ENCODE measurements around the gene MYH8.

Gene MYH8

DNA sequence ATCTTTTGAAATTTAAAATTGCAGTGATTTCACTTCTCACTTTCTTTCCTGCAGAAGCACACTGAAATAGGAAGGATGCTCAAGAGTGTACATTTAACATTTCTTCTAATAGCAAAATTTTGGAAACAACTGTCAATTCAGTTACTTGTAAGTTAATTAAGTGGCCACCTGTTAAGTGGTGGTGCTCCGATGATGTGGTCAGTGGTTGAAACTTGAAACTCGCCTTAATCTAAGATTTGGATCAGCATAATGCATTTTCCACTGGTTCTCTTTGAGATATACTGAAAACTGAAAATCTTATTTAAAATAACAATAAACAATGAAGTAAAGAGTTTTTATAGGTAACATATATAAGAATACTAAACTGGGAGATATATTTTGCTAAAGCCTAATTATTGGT, 7.0 kb upstream of the MYH8 start:
- H3K27me3 ChIP-seq (ENCODE audit: insufficient read depth, poor library complexity, severe bottlenecking) = no peaks in the 10 kb centered on the region
- TF ChIP-seq, protein P1, sequence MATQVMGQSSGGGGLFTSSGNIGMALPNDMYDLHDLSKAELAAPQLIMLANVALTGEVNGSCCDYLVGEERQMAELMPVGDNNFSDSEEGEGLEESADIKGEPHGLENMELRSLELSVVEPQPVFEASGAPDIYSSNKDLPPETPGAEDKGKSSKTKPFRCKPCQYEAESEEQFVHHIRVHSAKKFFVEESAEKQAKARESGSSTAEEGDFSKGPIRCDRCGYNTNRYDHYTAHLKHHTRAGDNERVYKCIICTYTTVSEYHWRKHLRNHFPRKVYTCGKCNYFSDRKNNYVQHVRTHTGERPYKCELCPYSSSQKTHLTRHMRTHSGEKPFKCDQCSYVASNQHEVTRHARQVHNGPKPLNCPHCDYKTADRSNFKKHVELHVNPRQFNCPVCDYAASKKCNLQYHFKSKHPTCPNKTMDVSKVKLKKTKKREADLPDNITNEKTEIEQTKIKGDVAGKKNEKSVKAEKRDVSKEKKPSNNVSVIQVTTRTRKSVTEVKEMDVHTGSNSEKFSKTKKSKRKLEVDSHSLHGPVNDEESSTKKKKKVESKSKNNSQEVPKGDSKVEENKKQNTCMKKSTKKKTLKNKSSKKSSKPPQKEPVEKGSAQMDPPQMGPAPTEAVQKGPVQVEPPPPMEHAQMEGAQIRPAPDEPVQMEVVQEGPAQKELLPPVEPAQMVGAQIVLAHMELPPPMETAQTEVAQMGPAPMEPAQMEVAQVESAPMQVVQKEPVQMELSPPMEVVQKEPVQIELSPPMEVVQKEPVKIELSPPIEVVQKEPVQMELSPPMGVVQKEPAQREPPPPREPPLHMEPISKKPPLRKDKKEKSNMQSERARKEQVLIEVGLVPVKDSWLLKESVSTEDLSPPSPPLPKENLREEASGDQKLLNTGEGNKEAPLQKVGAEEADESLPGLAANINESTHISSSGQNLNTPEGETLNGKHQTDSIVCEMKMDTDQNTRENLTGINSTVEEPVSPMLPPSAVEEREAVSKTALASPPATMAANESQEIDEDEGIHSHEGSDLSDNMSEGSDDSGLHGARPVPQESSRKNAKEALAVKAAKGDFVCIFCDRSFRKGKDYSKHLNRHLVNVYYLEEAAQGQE (IDR thresholded peaks at IDR 0.05; ENCODE audit: insufficient replicate concordance, low read depth) = no peak
- TF ChIP-seq SPI1 (IDR thresholded peaks at IDR 0.05; ENCODE audit: borderline replicate concordance, low read depth) (no peak), GABPA (IDR thresholded peaks at IDR 0.05; ENCODE audit: low read depth) (no peak), CTCF (IDR thresholded peaks at IDR 0.05; ENCODE audit: insufficient read depth, low read length) (no peak), POLR2AphosphoS5 (IDR thresholded peaks at IDR 0.05; ENCODE audit: low read depth) (no peak)
- no peak overlapping the region for H3K4me3 ChIP-seq (replicated peaks; ENCODE audit: insufficient read depth, low read length)

DNA sequence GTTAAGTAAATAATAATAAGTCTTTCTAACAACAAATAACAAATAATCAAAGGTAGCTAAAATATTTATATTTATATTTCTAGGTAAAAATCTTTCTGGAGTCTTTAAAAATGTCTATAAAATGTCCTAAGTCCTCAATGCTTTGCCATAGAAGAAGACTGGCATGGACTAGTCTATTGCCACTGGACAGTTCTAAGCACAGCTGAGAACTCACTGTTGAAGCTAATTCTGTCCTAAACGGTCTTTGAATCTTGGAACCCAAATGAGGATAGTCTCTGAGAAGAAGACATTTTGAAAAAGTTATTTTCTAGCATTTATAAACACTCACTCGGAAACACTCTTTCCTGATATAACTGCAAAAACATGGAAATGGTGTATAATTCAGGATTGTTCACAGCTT, 539 bp downstream of the MYH8 start:
- Histone ChIP-seq H3K27ac (replicated peaks) (no peak overlapping the region), H3K27me3 (ENCODE audit: insufficient read depth, poor library complexity, severe bottlenecking) (no peaks in the 10 kb centered on the region), H3K4me3 (replicated peaks; ENCODE audit: insufficient read depth, low read length) (no peak overlapping the region)
- no peak for DNase-seq (ENCODE audit: low read depth in 1 of 2, low spot score in 1 of 2)
- TF ChIP-seq CTCF (IDR thresholded peaks at IDR 0.05; ENCODE audit: insufficient read depth, low read length) (no peak), GABPA (IDR thresholded peaks at IDR 0.05; ENCODE audit: low read depth) (no peak), POLR2AphosphoS5 (IDR thresholded peaks at IDR 0.05; ENCODE audit: low read depth) (no peak), SPI1 (IDR thresholded peaks at IDR 0.05; ENCODE audit: borderline replicate concordance, low read depth) (no peak)
- TF ChIP-seq, protein P1 (IDR thresholded peaks at IDR 0.05; ENCODE audit: insufficient replicate concordance, low read depth) = no peak

More for the DNA sequence above, 7.0 kb upstream of the MYH8 start:
- DNase-seq (ENCODE audit: low read depth in 1 of 2, low spot score in 1 of 2) = no peak
- no peak overlapping the region for H3K27ac ChIP-seq (replicated peaks)

- TF ChIP-seq GABPA (IDR thresholded peaks at IDR 0.05; ENCODE audit: low read depth) (no peak), CTCF (IDR thresholded peaks at IDR 0.05; ENCODE audit: insufficient read depth, low read length) (no peak), POLR2AphosphoS5 (IDR thresholded peaks at IDR 0.05; ENCODE audit: low read depth) (no peak), SPI1 (IDR thresholded peaks at IDR 0.05; ENCODE audit: borderline replicate concordance, low read depth) (no peak)
- TF ChIP-seq, protein P1 (IDR thresholded peaks at IDR 0.05; ENCODE audit: insufficient replicate concordance, low read depth) = no peak
- Histone ChIP-seq H3K4me3 (replicated peaks; ENCODE audit: insufficient read depth, low read length) (no peak overlapping the region), H3K27me3 (ENCODE audit: insufficient read depth, poor library complexity, severe bottlenecking) (no peaks in the 10 kb centered on the region), H3K27ac (replicated peaks) (no peak overlapping the region)
- no peak for DNase-seq (ENCODE audit: low read depth in 1 of 2, low spot score in 1 of 2)
These were observed 939 bp downstream of the MYH8 start for GRCh38 chr17:10420811-10421210.

Measured in HL-60 (cell line).